ENCODE measurements around the gene TPI1. TPM values are rescaled to one million over a fixed set of nuclear protein-coding genes. Genes with fewer than 3 reads are reported as not detected.

Gene TPI1
- total RNA-seq, 1 experiment from 2014 or later, result 1,177 TPM

- H2BK120ac ChIP-seq (ENCODE audit: low read depth, low read length, poor library complexity, severe bottlenecking), result no peak overlapping the region
- no peak overlapping the region for H2BK15ac ChIP-seq (ENCODE audit: low read depth, low read length)
- Mint-ChIP-seq H3K4me3 (peak overlapping the region; percentile 73 to 85), H3K27me3 (ENCODE audit: low read depth) (peaks cover 62% of the 10 kb centered on the region), H3K36me3 (ENCODE audit: insufficient read depth in 1 of 3, low read depth in 3 of 3) (peaks cover 10 to 15% (median 10%) of the 10 kb centered on the region in 3 experiments; a peak in 6 of 7 replicates), H3K4me1 (peaks cover 71 to 82% of the 10 kb centered on the region in 2 experiments), H3K27ac (peak overlapping the region in 1 of 3 experiments; percentile 14; a peak in 2 of 7 replicates), H3K9me3 (peaks cover 0 to 2% of the 10 kb centered on the region in 2 experiments; a peak in 1 of 5 replicates)
- H3K27me3 ChIP-seq (ENCODE audit: insufficient read depth, low read length), result peaks cover 4% of the 10 kb centered on the region; the same call in 1 of the 2 replicates
- no peak overlapping the region for H2BK20ac ChIP-seq (ENCODE audit: low read depth, low read length, poor library complexity, severe bottlenecking)
- TF ChIP-seq CTCF (conservative IDR thresholded peaks at IDR 0.05), result no peak
- no peak overlapping the region for H3K14ac ChIP-seq (ENCODE audit: insufficient read depth, low read length)
- no peak overlapping the region for H3K4ac ChIP-seq (ENCODE audit: low read depth, low read length)
- H3K9ac ChIP-seq (ENCODE audit: extremely low read depth, insufficient read length, low read length), result no peak overlapping the region
- H2AFZ ChIP-seq (ENCODE audit: low read length), result no peak overlapping the region
- no peak overlapping the region for H2BK12ac ChIP-seq (ENCODE audit: insufficient read length, low read depth, low read length)
- no peaks in the 10 kb centered on the region for H3K9me3 ChIP-seq (ENCODE audit: control insufficient read depth, low read depth, low read length)
- H3K4me2 ChIP-seq (ENCODE audit: insufficient read depth, insufficient read length, low read length), result peak overlapping the region; percentile 34
- H3K23ac ChIP-seq (ENCODE audit: insufficient read length, low read depth, low read length), result no peak overlapping the region
- H3K23me2 ChIP-seq (ENCODE audit: insufficient read length, low read depth, low read length, poor library complexity, severe bottlenecking), result peaks cover 11% of the 10 kb centered on the region
- no peak overlapping the region for H3K56ac ChIP-seq (ENCODE audit: insufficient read length, low read depth, low read length)
- no CpG with 5 or more reads among the region's 7 CpGs for WGBS (ENCODE audit: extremely low coverage, insufficient read length, low lambda C conversion rate)
- no peaks in the 10 kb centered on the region for H3K79me2 ChIP-seq (ENCODE audit: insufficient read depth, low read length)
- peaks cover 10% of the 10 kb centered on the region; the same call in 1 of the 2 replicates for H3K4me1 ChIP-seq (ENCODE audit: insufficient read depth, low read length)
- no peak overlapping the region for H3K27ac ChIP-seq (ENCODE audit: insufficient read length, low read depth, low read length)
- H3K79me1 ChIP-seq (ENCODE audit: insufficient read depth, low read depth, low read length, poor library complexity, severe bottlenecking), result no peaks in the 10 kb centered on the region
- H3T11ph ChIP-seq (ENCODE audit: low read length), result no peak overlapping the region
- peaks cover 4% of the 10 kb centered on the region for H4K20me1 ChIP-seq (ENCODE audit: control insufficient read depth, insufficient read depth, insufficient read length)
- H4K91ac ChIP-seq (ENCODE audit: insufficient read length, low read depth, low read length), result no peak overlapping the region
- no peak overlapping the region for H4K8ac ChIP-seq (replicated peaks; ENCODE audit: insufficient read length, low read depth, low read length)
- H2AK5ac ChIP-seq (ENCODE audit: insufficient read length, low read length), result no peak overlapping the region
- H4K5ac ChIP-seq (ENCODE audit: insufficient read length, low read depth, low read length), result no peak overlapping the region
- no peak overlapping the region for H3K18ac ChIP-seq (ENCODE audit: insufficient read length, low read depth, low read length)
- H2BK5ac ChIP-seq (ENCODE audit: insufficient read length, low read length), result no peak overlapping the region
- no peak for DNase-seq
These were observed 44.8 kb upstream of the TPI1 start for GRCh38 chr12:6822426-6823135.
